K562 (cell line): ENCODE data around the gene BACE1-AS. TPM values are rescaled to one million over a fixed set of nuclear protein-coding genes. Genes with fewer than 3 reads are reported as not detected.
A peak's percentile ranks its signal among the peaks of the same experiment; 100 is the strongest.

Experiments
- CBFB ChIP-seq: sonication (generic); formaldehyde crosslinking; IDR thresholded peaks from 2 replicates; pipeline ENCODE4 v1.4.0; 2020; ENCODE audit warnings: mild to moderate bottlenecking, missing genetic modification reagents
- CTBP1 ChIP-seq: fragments of 450-650 bp; IDR thresholded peaks from 2 replicates; pipeline ENCODE4 v1.6.1; 2016; ENCODE audit warnings: borderline replicate concordance
- ETV5 ChIP-seq: sonication (generic); formaldehyde crosslinking; IDR thresholded peaks from 2 replicates; pipeline ENCODE4 v1.4.0; 2020; ENCODE audit warnings: low read depth, mild to moderate bottlenecking, missing genetic modification reagents
- GATA2 ChIP-seq: sonication (generic); formaldehyde crosslinking; IDR thresholded peaks from 2 replicates; pipeline ENCODE4 v1.4.0; 2020; ENCODE audit warnings: mild to moderate bottlenecking, missing genetic modification reagents
- GTF2B ChIP-seq: IDR thresholded peaks from 2 replicates; pipeline ENCODE4 v1.6.1; 2011; ENCODE audit not compliant: insufficient read length; ENCODE audit errors: extremely low read depth
- HMBOX1 ChIP-seq: sonication (generic); IDR thresholded peaks from 2 replicates; pipeline ENCODE4 v1.6.1; 2016
- LEF1 ChIP-seq: fragments of 450-650 bp; IDR thresholded peaks from 2 replicates; pipeline ENCODE4 v1.6.1; 2016; ENCODE audit warnings: mild to moderate bottlenecking
- MAFK ChIP-seq: IDR thresholded peaks from 2 replicates; pipeline ENCODE4 v1.6.1; 2011; ENCODE audit warnings: low read length, improper control_type of control experiment
- MLLT1 ChIP-seq, 2 experiments: fragments of 450-650 bp; IDR thresholded peaks; 2 replicates each; pipeline ENCODE4 v1.6.1; 2016
- MYC ChIP-seq, 2 experiments: fragments of 250-450 bp in 1 of 2; sonication (Bioruptor Pico) in 1 of 2; IDR thresholded peaks; 2 replicates each; pipeline versions ENCODE4 v1.5.1 to v1.6.1; 2012 to 2021; ENCODE audit warnings: low read depth in 2 of 2, borderline replicate concordance in 1 of 2, improper control_type of control experiment in 1 of 2, low read length in 1 of 2, mild to moderate bottlenecking in 1 of 2, moderate library complexity in 1 of 2
- PATZ1 ChIP-seq: fragments of 250-450 bp; sonication (Bioruptor Pico); IDR thresholded peaks from 2 replicates; pipeline ENCODE4 v1.5.0; 2020; ENCODE audit warnings: mild to moderate bottlenecking, borderline replicate concordance
- SMARCA4 ChIP-seq: fragments of 450-650 bp; IDR thresholded peaks from 2 replicates; pipeline ENCODE4 v1.6.1; 2016
- polyA plus RNA-seq, 8 experiments: library from polyadenylated mRNA; depleted of rRNA in 4 of 8; stranded (reverse) in 5 of 8; unstranded in 3 of 8; fragments of >200 nt; fragmentation: Nextera tagmentation in 2 of 8; fragmentation: Illumina TruSeq in 1 of 8; extraction: Ambion mirVana in 2 of 8; extraction: Trizol in 1 of 8; gene quantifications; 2 replicates each; pipeline versions ENCODE4 v1.2.1 to v1.2.3, GENCODE V29; 2011 to 2014; ENCODE audit warnings: inconsistent platforms in 1 of 8, missing spikeins in 1 of 8
- total RNA-seq, 7 experiments: library from RNA; depleted of rRNA in 6 of 7; stranded (reverse); fragments of >200 nt in 6 of 7; fragmentation: Illumina TruSeq in 2 of 7; extraction: Trizol in 2 of 7; gene quantifications; 2 replicates each; pipeline versions ENCODE4 v1.2.1 to v1.2.3, GENCODE V29; 2011 to 2021; ENCODE audit warnings: low replicate concordance in 1 of 7
- TF ChIP-seq, protein P1 (sequence below): sonication (generic); formaldehyde crosslinking; IDR thresholded peaks from 2 replicates; pipeline ENCODE4 v1.8.0; 2022; ENCODE audit warnings: missing genetic modification reagents, mild to moderate bottlenecking, borderline replicate concordance
- TF ChIP-seq, protein P2 (sequence below): sonication (generic); formaldehyde crosslinking; IDR thresholded peaks from 2 replicates; pipeline ENCODE4 v1.8.1; 2023; ENCODE audit warnings: mild to moderate bottlenecking, missing genetic modification reagents
- TF ChIP-seq, protein P3 (sequence below): fragments of 250-450 bp; sonication (Bioruptor Pico); IDR thresholded peaks from 2 replicates; pipeline ENCODE4 v1.8.0; 2022; ENCODE audit warnings: inconsistent platforms, mild to moderate bottlenecking, moderate library complexity, borderline replicate concordance

BACE1-AS gene
- total and polyA plus RNA-seq, 9 of the 15 experiments (the other 6 are each of a cell fraction or from before 2014, with no cell fraction given), result 2.2 to 8.2 (median 3.8) TPM

GRCh38 chr11:117328375-117329010 is 37.3 kb downstream of the BACE1-AS start (continued):
- TF ChIP-seq HMBOX1 (0 out of 2 replicates have a peak, but pooled peaks have one; percentile 30), GTF2B (no peak), MLLT1 (IDR thresholded peaks at IDR 0.05) (peak in 1 of 2 experiments; percentile 38; a peak in 1 of 4 replicates), GATA2 (CRISPR knock-in tag) (peak; percentile 30; the same call in 1 of the 2 replicates), SMARCA4 (peak; percentile 38; the same call in 1 of the 2 replicates), CTBP1 (peak; percentile 21; the same call in 1 of the 2 replicates), MAFK (no peak), ETV5 (no peak), PATZ1 (CRISPR knock-in tag) (no peak), CBFB (CRISPR knock-in tag) (0 out of 2 replicates have a peak, but pooled peaks have one; percentile 10), MYC (IDR thresholded peaks at IDR 0.05; ENCODE audit: low read depth, low read length) (no peak), MYC (CRISPR knock-in tag; IDR thresholded peaks at IDR 0.05; ENCODE audit: borderline replicate concordance, low read depth) (peak; percentile 28; the same call in 1 of the 2 replicates), LEF1 (0 out of 2 replicates have a peak, but pooled peaks have one; percentile 17)
- TF ChIP-seq, protein P1, sequence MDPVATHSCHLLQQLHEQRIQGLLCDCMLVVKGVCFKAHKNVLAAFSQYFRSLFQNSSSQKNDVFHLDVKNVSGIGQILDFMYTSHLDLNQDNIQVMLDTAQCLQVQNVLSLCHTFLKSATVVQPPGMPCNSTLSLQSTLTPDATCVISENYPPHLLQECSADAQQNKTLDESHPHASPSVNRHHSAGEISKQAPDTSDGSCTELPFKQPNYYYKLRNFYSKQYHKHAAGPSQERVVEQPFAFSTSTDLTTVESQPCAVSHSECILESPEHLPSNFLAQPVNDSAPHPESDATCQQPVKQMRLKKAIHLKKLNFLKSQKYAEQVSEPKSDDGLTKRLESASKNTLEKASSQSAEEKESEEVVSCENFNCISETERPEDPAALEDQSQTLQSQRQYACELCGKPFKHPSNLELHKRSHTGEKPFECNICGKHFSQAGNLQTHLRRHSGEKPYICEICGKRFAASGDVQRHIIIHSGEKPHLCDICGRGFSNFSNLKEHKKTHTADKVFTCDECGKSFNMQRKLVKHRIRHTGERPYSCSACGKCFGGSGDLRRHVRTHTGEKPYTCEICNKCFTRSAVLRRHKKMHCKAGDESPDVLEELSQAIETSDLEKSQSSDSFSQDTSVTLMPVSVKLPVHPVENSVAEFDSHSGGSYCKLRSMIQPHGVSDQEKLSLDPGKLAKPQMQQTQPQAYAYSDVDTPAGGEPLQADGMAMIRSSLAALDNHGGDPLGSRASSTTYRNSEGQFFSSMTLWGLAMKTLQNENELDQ (CRISPR knock-in tag), result no peak
- TF ChIP-seq, protein P2, sequence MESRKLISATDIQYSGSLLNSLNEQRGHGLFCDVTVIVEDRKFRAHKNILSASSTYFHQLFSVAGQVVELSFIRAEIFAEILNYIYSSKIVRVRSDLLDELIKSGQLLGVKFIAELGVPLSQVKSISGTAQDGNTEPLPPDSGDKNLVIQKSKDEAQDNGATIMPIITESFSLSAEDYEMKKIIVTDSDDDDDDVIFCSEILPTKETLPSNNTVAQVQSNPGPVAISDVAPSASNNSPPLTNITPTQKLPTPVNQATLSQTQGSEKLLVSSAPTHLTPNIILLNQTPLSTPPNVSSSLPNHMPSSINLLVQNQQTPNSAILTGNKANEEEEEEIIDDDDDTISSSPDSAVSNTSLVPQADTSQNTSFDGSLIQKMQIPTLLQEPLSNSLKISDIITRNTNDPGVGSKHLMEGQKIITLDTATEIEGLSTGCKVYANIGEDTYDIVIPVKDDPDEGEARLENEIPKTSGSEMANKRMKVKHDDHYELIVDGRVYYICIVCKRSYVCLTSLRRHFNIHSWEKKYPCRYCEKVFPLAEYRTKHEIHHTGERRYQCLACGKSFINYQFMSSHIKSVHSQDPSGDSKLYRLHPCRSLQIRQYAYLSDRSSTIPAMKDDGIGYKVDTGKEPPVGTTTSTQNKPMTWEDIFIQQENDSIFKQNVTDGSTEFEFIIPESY (CRISPR knock-in tag), result no peak
- TF ChIP-seq, protein P3, sequence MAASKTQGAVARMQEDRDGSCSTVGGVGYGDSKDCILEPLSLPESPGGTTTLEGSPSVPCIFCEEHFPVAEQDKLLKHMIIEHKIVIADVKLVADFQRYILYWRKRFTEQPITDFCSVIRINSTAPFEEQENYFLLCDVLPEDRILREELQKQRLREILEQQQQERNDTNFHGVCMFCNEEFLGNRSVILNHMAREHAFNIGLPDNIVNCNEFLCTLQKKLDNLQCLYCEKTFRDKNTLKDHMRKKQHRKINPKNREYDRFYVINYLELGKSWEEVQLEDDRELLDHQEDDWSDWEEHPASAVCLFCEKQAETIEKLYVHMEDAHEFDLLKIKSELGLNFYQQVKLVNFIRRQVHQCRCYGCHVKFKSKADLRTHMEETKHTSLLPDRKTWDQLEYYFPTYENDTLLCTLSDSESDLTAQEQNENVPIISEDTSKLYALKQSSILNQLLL (CRISPR knock-in tag), result no peak
